ENCODE measurements around the gene TCP1.
"Not testable (repeated sequence)": the region's sequence is repeated elsewhere in the genome, so short reads cannot be mapped to it uniquely, and the experiment has no call there.

TCP1 gene

DNA sequence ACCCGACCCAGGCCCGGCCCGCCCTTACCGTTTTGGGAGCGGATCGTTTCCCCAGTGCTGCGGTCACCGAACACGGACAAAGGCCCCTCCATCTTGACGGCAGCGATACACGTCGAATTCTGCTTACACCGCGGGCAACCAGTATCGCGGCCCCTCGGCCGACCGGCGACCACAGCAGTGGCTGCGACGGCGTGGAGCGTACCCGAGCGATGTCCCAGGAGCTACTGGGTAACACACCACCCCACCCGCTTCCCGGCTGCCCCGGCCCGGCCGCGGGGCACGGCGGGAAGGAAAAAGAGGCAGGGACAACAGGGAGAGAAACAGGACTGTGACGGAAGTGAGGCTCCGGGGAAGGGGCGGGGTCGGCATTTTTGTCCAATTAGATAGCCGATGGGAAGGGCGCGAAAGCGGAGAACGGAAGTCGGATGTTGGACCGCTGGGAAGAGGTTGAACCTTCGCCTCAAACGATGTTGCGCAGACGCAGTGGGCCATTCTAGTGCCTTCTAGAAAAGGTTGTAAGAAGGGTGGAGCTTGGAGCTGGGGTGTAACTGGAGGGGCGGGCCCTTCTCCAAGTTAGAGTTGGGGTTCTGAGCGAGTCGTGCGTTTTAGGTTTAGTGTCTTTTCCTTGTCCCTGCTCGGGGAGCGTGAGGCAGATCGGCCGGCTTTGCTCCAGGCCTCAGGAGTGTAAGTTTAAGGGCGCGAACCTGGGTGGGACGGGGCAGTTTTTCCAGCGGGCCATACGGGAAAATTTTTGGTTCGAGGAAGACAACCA lies at the start of gene TCP1:
Gene TCP1, minus strand, starts transcription at position 226 of the 772 bp plus-strand sequence. Its CDS starts 134 bp downstream, at position 92.
- DNase-seq (ENCODE audit: low read depth) = peak; percentile 98

DNA sequence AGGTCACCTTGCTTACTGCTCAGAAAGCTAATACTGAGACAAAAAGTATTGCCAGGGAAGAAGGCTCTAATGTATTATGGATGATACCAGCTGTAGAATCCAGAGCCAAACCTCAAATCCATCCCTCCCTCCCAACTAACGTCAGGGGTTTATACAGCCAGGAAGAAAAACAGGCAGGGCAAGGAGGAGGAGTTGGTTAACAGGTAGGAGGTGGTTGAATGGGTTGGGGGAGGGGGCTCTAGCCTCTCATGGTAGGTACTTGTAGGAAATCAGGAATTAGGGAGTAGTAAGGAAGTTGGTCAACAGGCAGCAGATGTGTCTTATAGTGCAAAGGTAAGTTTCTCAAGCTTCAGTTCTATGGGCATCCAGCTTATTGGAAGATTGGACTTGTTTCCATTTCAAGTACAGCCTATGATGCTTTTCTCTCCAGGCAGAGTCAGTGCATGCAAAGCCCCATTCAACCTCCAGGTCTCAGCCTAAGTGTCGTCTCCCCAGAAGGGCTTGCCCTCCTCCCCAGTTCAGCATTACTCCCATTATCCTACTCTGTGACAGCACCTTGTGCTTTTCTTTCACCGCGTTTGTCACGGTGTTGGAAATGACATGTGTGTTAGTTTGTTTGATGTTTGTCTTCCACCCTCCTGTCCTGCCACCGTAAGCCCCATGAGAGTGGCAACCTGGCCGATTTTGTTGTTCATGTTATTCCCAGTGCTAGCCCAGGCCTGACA lies 48.8 kb upstream of the TCP1 start:
- DNase-seq (ENCODE audit: low read depth) = no peak

- DNase-seq (ENCODE audit: low read depth) = no peak
Observed at GRCh38 chr6:159837511-159837910, 48.1 kb upstream of the TCP1 start.

DNA sequence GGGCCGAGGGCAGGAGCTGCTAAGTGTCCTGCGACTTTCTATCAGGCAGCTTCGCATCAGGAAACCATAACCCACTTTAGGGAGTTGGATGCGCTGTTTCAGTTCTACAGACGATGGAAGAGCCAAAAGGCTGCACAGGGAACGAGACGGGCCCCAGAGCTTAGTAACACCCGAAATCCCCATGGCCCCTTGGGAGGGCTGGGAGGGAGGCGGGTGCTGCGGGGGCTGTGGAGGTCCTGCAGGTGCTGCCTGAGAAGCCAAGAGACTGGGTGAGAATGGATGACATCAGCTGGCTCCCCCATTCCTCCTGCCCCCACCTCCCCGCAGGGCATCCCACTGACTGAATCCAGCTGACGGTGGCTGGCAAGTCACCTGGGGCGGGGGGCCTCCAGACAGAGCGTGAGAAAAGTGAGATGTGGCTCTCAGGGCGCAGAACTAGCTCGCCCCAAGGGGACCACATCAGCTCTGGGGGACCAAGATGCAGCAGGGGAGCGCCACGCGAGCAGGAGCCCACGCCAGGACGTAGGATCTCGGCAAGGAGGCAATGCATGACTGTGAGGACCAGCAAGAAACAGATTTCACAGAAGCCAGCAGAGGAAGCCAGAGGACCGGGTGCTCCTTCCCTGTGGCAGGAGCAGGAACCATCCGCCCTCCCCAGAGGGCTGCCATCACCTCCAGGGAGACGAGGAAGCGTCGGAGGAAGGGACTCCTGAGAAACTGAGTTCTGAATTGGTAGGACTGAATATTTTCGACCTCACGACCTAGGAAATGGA lies 47.5 kb upstream of the TCP1 start:
- no peak for DNase-seq (ENCODE audit: low read depth)

DNA sequence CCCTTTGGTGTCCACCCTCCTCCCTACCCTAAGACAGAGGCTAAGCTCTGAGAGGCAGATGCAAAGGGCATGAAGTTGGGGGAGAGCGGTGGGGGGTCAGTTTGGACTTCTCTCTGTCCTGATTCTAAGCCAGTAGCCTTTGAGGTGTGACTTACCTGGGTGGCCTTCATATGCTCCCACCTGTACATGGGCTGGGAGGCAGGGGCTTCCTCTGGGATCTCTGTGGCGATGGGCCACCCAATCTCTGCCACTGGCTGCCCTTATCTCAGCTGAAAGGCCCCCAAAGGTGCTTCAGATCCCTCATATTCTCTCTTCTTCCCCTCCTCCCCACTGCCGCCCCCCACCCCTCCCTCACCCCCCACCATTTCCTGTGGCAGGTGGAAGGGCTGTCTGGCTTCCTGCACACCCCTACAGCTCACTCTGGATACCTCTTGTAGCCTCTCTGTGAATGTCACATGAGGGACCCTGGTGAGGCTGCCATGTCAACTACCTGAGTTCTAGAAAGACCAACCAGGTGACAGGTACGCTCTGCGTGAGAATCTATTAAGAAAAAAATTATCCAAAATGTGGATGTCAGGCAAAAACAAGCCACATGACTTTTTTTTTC lies 44.7 kb upstream of the TCP1 start:
- DNase-seq (ENCODE audit: low read depth) = no peak

GRCh38 chr6:159833556-159833955 lies 44.2 kb upstream of the TCP1 start:
- DNase-seq (ENCODE audit: low read depth) = peak; percentile 40

GRCh38 chr6:159832946-159833345 lies 43.5 kb upstream of the TCP1 start:
- DNase-seq (ENCODE audit: low read depth) = no peak

GRCh38 chr6:159831373-159831679 lies 41.9 kb upstream of the TCP1 start:
- no peak for DNase-seq (ENCODE audit: low read depth)

- DNase-seq (ENCODE audit: low read depth) = no peak
Observed at GRCh38 chr6:159830501-159831372, 41.3 kb upstream of the TCP1 start.

DNA sequence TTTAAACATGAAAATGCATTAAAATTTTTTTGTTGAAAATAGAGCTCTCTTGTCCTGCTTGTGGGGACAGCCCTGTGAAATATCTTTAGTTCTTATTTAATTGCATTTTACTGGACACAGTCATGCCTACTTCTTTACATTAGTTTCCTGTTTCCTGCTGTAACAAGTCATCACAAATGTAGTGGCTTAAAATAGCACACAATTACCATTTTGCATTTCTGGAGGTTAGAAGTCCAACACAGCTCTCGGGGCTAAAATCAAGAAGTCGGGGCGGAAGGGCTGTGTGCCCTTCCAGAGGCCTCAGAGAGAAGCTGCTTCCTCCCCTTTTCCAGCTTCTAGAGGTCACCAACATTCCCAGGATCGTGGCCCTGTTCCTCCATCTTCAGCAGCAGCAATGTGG lies 40.1 kb upstream of the TCP1 start:
- no peak for DNase-seq (ENCODE audit: low read depth)

- DNase-seq (ENCODE audit: low read depth) = no peak
Observed at GRCh38 chr6:159828074-159828473, 38.7 kb upstream of the TCP1 start.

DNA sequence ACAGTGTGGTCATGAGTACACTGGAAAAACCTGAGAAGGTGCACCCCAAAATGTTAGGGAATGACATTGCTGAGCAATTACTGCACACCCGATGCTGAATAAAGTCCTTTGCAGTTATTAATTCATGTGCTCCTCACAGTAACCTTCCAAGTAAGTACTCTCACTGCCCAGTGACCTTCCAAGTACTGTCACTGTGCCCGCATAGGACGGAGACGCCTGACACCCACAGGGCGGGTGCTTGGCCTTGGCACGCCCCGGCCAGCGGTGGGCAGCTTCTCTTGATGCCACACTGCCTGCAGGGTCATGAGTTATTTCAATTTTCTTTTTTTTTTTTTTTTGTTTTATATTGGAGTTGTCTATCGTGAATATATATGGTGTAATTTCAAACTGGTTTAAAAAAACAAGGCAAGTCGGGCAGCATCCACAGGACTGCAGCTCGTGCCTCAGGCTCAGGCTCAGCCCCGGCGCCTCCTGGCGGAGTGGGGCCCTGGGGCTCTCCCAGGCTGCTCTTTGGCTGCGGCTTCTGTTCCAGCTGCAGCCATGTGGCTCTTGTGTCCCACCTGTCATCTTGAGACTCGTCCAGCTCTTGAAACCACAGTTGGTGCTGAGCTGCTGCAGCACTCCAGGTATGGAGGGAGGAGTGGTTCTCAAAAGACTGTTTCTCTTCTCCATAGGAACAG lies 37.7 kb upstream of the TCP1 start:
- no peak for DNase-seq (ENCODE audit: low read depth)

DNA sequence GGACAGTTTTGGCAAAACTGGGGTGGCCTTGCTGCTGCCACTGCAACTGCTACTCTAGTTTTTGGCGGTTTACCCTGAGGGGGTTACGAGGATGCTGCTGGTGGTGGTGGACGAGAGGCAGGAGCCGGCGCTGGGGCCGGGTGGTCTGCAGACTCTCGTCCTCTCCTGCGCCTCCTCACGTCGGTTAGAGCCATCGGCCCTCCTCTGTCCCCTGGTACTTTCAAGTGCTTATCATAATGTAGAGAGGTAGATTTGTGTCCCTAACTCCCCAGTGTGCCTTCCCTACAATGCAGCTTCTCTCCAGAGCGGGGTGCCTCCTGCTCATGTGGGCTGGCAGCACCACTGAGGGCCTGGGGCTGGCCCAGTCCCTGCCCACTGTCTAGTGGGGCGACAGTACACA lies 36.6 kb upstream of the TCP1 start:
- no peak for DNase-seq (ENCODE audit: low read depth)

DNA sequence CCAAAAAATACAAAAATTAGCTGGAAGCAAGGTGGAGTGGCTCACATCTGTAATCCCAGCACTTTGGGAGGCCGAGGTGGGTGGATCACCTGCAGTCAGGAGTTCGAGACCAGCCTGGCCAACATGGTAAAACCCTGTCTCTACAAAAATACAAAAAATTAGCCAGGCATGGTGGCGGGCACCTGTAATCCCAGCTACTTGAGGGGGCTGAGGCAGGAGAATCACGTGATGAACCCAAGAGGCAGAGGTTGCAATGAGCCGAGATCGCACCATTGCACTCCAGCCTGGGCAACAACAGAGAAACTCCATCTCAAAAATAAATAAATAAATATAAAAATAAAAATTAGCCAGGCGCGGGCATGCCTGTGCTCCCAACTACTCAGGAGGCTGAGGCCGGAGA lies 35.3 kb upstream of the TCP1 start:
- not testable (repeated sequence) for DNase-seq (ENCODE audit: low read depth)

DNA sequence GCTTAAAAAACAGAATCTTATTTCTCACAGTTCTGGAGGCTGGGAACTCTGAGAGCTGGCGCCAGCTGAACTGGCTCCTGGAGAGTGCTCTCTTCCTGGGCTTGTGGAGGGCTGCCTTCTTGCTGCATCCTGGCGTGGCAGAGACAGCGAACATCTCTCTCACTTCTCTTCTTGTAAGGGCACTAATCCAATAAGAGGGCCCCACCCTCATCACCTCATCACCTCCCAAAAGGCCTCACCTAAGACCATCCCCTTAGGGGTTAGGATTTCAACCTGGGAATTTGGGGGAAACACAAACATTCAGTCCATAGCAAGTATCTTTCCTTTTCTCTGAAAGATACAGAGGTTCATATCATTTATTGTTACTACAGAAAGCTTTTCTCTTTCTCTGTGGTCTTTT lies 34.6 kb upstream of the TCP1 start:
- DNase-seq (ENCODE audit: low read depth) = no peak

DNA sequence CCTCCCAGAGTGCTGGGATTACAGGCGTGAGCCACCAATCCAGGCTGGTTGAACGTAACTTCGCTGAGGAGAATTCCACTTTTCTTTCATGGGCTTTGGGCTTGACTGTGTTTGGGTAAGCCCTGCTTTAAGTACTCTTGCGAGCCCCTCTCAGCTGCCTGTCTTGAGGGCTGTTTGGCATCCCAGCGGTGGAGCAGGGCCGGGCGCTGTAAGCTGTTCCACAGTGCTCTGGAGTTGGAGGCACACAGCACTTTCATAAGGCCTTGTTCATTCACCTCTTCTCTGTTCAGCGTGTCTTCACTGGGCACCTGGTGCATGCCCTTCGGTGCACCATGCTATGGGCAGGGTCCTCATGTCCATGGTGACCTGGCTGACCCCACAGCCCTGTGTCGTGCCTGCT lies 32.3 kb upstream of the TCP1 start:
- no peak for DNase-seq (ENCODE audit: low read depth)

GRCh38 chr6:159821122-159821521 lies 31.7 kb upstream of the TCP1 start:
- DNase-seq (ENCODE audit: low read depth) = no peak

GRCh38 chr6:159819932-159820640 lies 30.7 kb upstream of the TCP1 start:
- DNase-seq (ENCODE audit: low read depth) = no peak

DNA sequence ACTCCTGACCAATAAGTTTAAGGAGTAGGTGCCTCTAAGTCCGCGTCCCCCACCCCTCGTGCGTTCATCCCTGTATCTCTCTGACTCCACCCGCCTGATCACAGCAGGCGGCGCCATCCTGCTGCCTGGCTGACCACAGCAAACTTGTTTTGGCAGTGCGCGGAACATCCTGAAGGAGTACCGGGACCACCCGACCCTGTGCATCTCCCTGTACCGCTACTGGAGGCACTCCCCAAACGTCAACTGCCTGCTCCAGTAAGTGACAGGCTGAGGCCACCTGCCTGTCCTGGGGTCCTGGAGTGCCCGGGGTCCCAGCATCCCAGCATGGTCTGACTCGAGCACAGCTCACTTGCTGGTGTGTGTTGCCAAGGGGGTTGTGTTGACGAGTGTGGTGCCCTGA lies 29.7 kb upstream of the TCP1 start:
- DNase-seq (ENCODE audit: low read depth) = no peak

All from HS-5 (cell line).